PC-3 (cell line): ENCODE measurements around the gene GOLM1.

Source experiments
- EZH2 ChIP-seq: fragments of 300-600 bp; sonication (generic); IDR thresholded peaks from one replicate; pipeline ENCODE4 v1.6.1; 2017; ENCODE audit warnings: antibody characterized with exemption, mild to moderate bottlenecking, low read length; ENCODE audit not compliant: unreplicated experiment
- TF ChIP-seq, protein P1 (sequence below): fragments of 300-600 bp; sonication (generic); conservative IDR thresholded peaks from 2 replicates; pipeline ENCODE4 v1.5.1; 2017; ENCODE audit warnings: antibody characterized with exemption, low read depth, mild to moderate bottlenecking, low read length

GRCh38 chr9:86061972-86062739 is 37.2 kb downstream of the GOLM1 start:
- TF ChIP-seq, protein P1, sequence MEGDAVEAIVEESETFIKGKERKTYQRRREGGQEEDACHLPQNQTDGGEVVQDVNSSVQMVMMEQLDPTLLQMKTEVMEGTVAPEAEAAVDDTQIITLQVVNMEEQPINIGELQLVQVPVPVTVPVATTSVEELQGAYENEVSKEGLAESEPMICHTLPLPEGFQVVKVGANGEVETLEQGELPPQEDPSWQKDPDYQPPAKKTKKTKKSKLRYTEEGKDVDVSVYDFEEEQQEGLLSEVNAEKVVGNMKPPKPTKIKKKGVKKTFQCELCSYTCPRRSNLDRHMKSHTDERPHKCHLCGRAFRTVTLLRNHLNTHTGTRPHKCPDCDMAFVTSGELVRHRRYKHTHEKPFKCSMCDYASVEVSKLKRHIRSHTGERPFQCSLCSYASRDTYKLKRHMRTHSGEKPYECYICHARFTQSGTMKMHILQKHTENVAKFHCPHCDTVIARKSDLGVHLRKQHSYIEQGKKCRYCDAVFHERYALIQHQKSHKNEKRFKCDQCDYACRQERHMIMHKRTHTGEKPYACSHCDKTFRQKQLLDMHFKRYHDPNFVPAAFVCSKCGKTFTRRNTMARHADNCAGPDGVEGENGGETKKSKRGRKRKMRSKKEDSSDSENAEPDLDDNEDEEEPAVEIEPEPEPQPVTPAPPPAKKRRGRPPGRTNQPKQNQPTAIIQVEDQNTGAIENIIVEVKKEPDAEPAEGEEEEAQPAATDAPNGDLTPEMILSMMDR = no peak
- TF ChIP-seq EZH2 = no peak
